A549 (cell line): ENCODE results near the gene RNF34.

ENCODE experiments used
- CBX2 ChIP-seq: fragments of 200-600 bp; sonication (generic); IDR thresholded peaks from 2 replicates; pipeline ENCODE4 v1.6.1; 2016; ENCODE audit warnings: low read depth, mild to moderate bottlenecking, borderline replicate concordance
- CTCF ChIP-seq: fragments of >200 bp; sonication (Bioruptor Twin); formaldehyde crosslinking; IDR thresholded peaks from 3 replicates; pipeline ENCODE4 v1.5.1; 2016
- FOSL2 ChIP-seq, 2 experiments: fragments of 450-650 bp in 1 of 2; fragments of >200 bp in 1 of 2; sonication (Bioruptor Twin) in 1 of 2; formaldehyde crosslinking; IDR thresholded peaks; 2 replicates each; pipeline versions ENCODE4 v1.5.0 to v1.6.1; 2016 to 2020; ENCODE audit warnings: mild to moderate bottlenecking in 1 of 2, moderate library complexity in 1 of 2
- HOXB5 ChIP-seq: fragments of 250-450 bp; sonication (Bioruptor Pico); IDR thresholded peaks from 2 replicates; pipeline ENCODE4 v1.5.0; 2020; ENCODE audit warnings: mild to moderate bottlenecking, moderate library complexity
- JUNB ChIP-seq: fragments of >200 bp; sonication (Bioruptor Twin); formaldehyde crosslinking; IDR thresholded peaks from 2 replicates; pipeline ENCODE4 v1.6.1; 2016
- MAX ChIP-seq: IDR thresholded peaks from 2 replicates; pipeline ENCODE4 v1.6.1; 2012
- POLR2A ChIP-seq: IDR thresholded peaks from 2 replicates; pipeline ENCODE4 v1.6.1; 2012; ENCODE audit warnings: mild to moderate bottlenecking, low read length
- RAD21 ChIP-seq, 2 experiments: fragments of >200 bp in 1 of 2; sonication (Bioruptor Twin) in 1 of 2; formaldehyde crosslinking in 1 of 2; IDR thresholded peaks in 1 of 2; conservative IDR thresholded peaks in 1 of 2; 2 replicates in 1 of 2; 3 replicates in 1 of 2; pipeline ENCODE4 v1.6.1; 2012 to 2018; ENCODE audit warnings: inconsistent platforms in 1 of 2
- REST ChIP-seq: fragments of 200-600 bp; sonication (generic); IDR thresholded peaks from 2 replicates; pipeline ENCODE4 v1.6.1; 2016; ENCODE audit warnings: antibody characterized with exemption, mild to moderate bottlenecking, moderate library complexity
- RFX5 ChIP-seq: fragments of 450-650 bp; IDR thresholded peaks from 2 replicates; pipeline ENCODE4 v1.7.1; 2014; ENCODE audit warnings: antibody characterized with exemption, mild to moderate bottlenecking, moderate library complexity
- RNF2 ChIP-seq: fragments of 200-600 bp; sonication (generic); IDR thresholded peaks from 2 replicates; pipeline ENCODE4 v1.6.1; 2016; ENCODE audit warnings: low read depth, mild to moderate bottlenecking, antibody characterized with exemption, moderate library complexity, borderline replicate concordance
- SMC3 ChIP-seq: fragments of >200 bp; sonication (Bioruptor Twin); formaldehyde crosslinking; IDR thresholded peaks from 3 replicates; pipeline ENCODE4 v1.6.1; 2018; ENCODE audit warnings: inconsistent platforms
- USF2 ChIP-seq: fragments of 450-650 bp; IDR thresholded peaks from 2 replicates; pipeline ENCODE4 v1.6.1; 2014; ENCODE audit warnings: antibody characterized with exemption

- TF ChIP-seq HOXB5 (CRISPR knock-in tag) (no peak), SMC3 (peak; percentile 81), CTCF (peak; percentile 84), REST (no peak), RNF2 (no peak), FOSL2 (IDR thresholded peaks at IDR 0.05) (no peak), FOSL2 (CRISPR knock-in tag; IDR thresholded peaks at IDR 0.05) (no peak), POLR2A (no peak), MAX (no peak), RAD21 (conservative IDR thresholded peaks at IDR 0.05 in 1 of 2, IDR thresholded peaks at IDR 0.05 in 1 of 2) (peak; percentile 76 to 84), RFX5 (no peak), CBX2 (no peak), JUNB (no peak), USF2 (no peak)
Measured at GRCh38 chr12:121443193-121443870, 43.4 kb downstream of the RNF34 start.
